IMR-90 (cell line): ENCODE data around the gene EPS15. TPM values are rescaled to one million over a fixed set of nuclear protein-coding genes. Genes with fewer than 3 reads are reported as not detected.

Experiments used
- ATAC-seq: fragments of 200-7000 bp; cut with Tn5 transposase; 2 replicates; pipeline ENCODE4 v1.9.1; 2020; ENCODE audit warnings: low read depth, mild to moderate bottlenecking, moderate library complexity
- BruUV-seq: library from RNA; stranded (reverse); fragments of 400-500 nt; replicated peaks from 2 replicates; lab custom pipeline; 2021; lab: Mats Ljungman, UMichigan
- CTCF ChIA-PET: fragments of 300-600 bp; formaldehyde crosslinking; extraction: SDS; loops from one replicate; lab custom pipeline; 2021; ENCODE audit warnings: antibody characterized with exemption; lab: Yijun Ruan, JAX
- POLR2A ChIA-PET: fragments of 300-600 bp; sonication (Branson Sonifier 250); formaldehyde crosslinking; loops from one replicate; lab custom pipeline; 2022; ENCODE audit warnings: antibody characterized with exemption; ENCODE audit not compliant: unreplicated experiment; lab: Charles Lee
- DNase-seq: peaks from one replicate; pipeline ENCODE4 v3.0.0; 2013
- H2AFZ ChIP-seq: replicated peaks from 2 replicates; pipeline ENCODE3; 2013; ENCODE audit warnings: low read length, mild to moderate bottlenecking; ENCODE audit not compliant: poor library complexity
- H2AK5ac ChIP-seq: 2 replicates; pipeline ENCODE4 v1.6.1; 2013; ENCODE audit warnings: low read depth, low read length, inconsistent platforms
- H2AK9ac ChIP-seq: replicated peaks from 2 replicates; pipeline ENCODE3; 2013; ENCODE audit warnings: mild to moderate bottlenecking, low read depth, low read length, moderate library complexity; ENCODE audit not compliant: poor library complexity
- H2BK120ac ChIP-seq: 2 replicates; pipeline ENCODE4 v1.6.1; 2013; ENCODE audit warnings: low read depth, low read length, inconsistent platforms
- H2BK15ac ChIP-seq: 3 replicates; pipeline ENCODE4 v1.6.1; 2013; ENCODE audit warnings: low read depth, low read length, inconsistent platforms
- H2BK20ac ChIP-seq: 2 replicates; pipeline ENCODE4 v1.6.1; 2013; ENCODE audit warnings: low read depth, mild to moderate bottlenecking, inconsistent platforms, low read length, moderate library complexity
- H2BK5ac ChIP-seq: 2 replicates; pipeline ENCODE4 v1.6.1; 2013; ENCODE audit warnings: mild to moderate bottlenecking, low read depth, low read length, inconsistent platforms; ENCODE audit not compliant: poor library complexity, severe bottlenecking
- H3K14ac ChIP-seq: replicated peaks from 2 replicates; pipeline ENCODE4 v1.6.1; 2013; ENCODE audit warnings: low read depth, low read length, inconsistent platforms
- H3K18ac ChIP-seq: 2 replicates; pipeline ENCODE4 v1.6.1; 2013; ENCODE audit warnings: low read depth, low read length, control low read depth
- H3K23ac ChIP-seq: 2 replicates; pipeline ENCODE4 v1.6.1; 2013; ENCODE audit warnings: low read depth, low read length, inconsistent platforms
- H3K27ac ChIP-seq: 2 replicates; pipeline ENCODE4 v1.5.1; 2013; ENCODE audit warnings: mild to moderate bottlenecking, control low read depth, low read length; ENCODE audit not compliant: insufficient read depth
- H3K27me3 ChIP-seq: 2 replicates; pipeline ENCODE4 v1.6.1; 2013; ENCODE audit warnings: low read length; ENCODE audit not compliant: control insufficient read depth, insufficient read depth
- H3K36me3 ChIP-seq: 2 replicates; pipeline ENCODE4 v1.6.1; 2013; ENCODE audit warnings: low read length, mixed read lengths; ENCODE audit not compliant: control insufficient read depth, insufficient read depth
- H3K4ac ChIP-seq: 2 replicates; pipeline ENCODE4 v1.6.1; 2013; ENCODE audit warnings: low read depth, low read length, inconsistent platforms
- H3K4me1 ChIP-seq: 2 replicates; pipeline ENCODE4 v1.6.1; 2013; ENCODE audit warnings: low read length, mixed read lengths; ENCODE audit not compliant: control insufficient read depth, insufficient read depth
- H3K4me2 ChIP-seq: 2 replicates; pipeline ENCODE4 v1.6.1; 2013; ENCODE audit warnings: low read depth, mild to moderate bottlenecking, control low read depth, low read length, moderate library complexity
- H3K4me3 ChIP-seq: 2 replicates; pipeline ENCODE4 v1.5.1; 2013; ENCODE audit warnings: low read depth, mild to moderate bottlenecking, control low read depth, low read length, moderate library complexity; ENCODE audit not compliant: insufficient read depth
- H3K56ac ChIP-seq: 2 replicates; pipeline ENCODE4 v1.6.1; 2013; ENCODE audit warnings: low read length, inconsistent platforms; ENCODE audit not compliant: insufficient read depth; ENCODE audit errors: extremely low read depth
- H3K79me1 ChIP-seq, 2 experiments: 2 replicates each; pipeline ENCODE4 v1.6.1; 2013; ENCODE audit warnings: low read length in 2 of 2, inconsistent platforms in 1 of 2, low read depth in 1 of 2
- H3K9ac ChIP-seq: 2 replicates; pipeline ENCODE4 v1.6.1; 2013; ENCODE audit warnings: low read depth, low read length, control low read depth
- H3K9me1 ChIP-seq: 2 replicates; pipeline ENCODE4 v1.6.1; 2013; ENCODE audit warnings: low read length, inconsistent platforms; ENCODE audit not compliant: insufficient read depth
- H3K9me3 ChIP-seq: 2 replicates; pipeline ENCODE4 v1.6.1; 2013; ENCODE audit warnings: low read length; ENCODE audit not compliant: control insufficient read depth, insufficient read depth
- H4K20me1 ChIP-seq: 2 replicates; pipeline ENCODE4 v1.6.1; 2013; ENCODE audit warnings: low read length, inconsistent platforms; ENCODE audit not compliant: insufficient read depth
- H4K5ac ChIP-seq: 2 replicates; pipeline ENCODE4 v1.6.1; 2013; ENCODE audit warnings: mild to moderate bottlenecking, low read depth, low read length, control low read depth
- H4K8ac ChIP-seq, 2 experiments: 2 replicates each; pipeline ENCODE4 v1.6.1; 2013; ENCODE audit warnings: low read depth in 2 of 2, low read length in 2 of 2, control low read depth in 1 of 2, inconsistent platforms in 1 of 2
- H4K91ac ChIP-seq: 2 replicates; pipeline ENCODE4 v1.6.1; 2013; ENCODE audit warnings: low read depth, low read length, inconsistent platforms; ENCODE audit not compliant: insufficient read depth
- BHLHE40 ChIP-seq: fragments of 150-350 bp; IDR thresholded peaks from 2 replicates; pipeline ENCODE4 v1.6.1; 2016; ENCODE audit warnings: mild to moderate bottlenecking, low read depth, low read length
- CHD1 ChIP-seq: IDR thresholded peaks from 2 replicates; pipeline ENCODE4 v1.6.1; 2012; ENCODE audit warnings: low read depth, low read length, improper control_type of control experiment
- CTCF ChIP-seq: conservative IDR thresholded peaks from 2 replicates; pipeline ENCODE4 v1.5.1; 2012; ENCODE audit warnings: mild to moderate bottlenecking, low read depth, low read length, improper control_type of control experiment
- FOS ChIP-seq: fragments of 150-350 bp; IDR thresholded peaks from 2 replicates; pipeline ENCODE4 v1.6.1; 2016; ENCODE audit warnings: low read depth, low read length
- MAFK ChIP-seq: IDR thresholded peaks from 2 replicates; pipeline ENCODE4 v1.6.1; 2012; ENCODE audit warnings: low read depth, low read length, improper control_type of control experiment
- MAZ ChIP-seq: IDR thresholded peaks from 2 replicates; pipeline ENCODE4 v1.6.1; 2012; ENCODE audit warnings: low read depth, mild to moderate bottlenecking, low read length, improper control_type of control experiment, moderate library complexity, borderline replicate concordance
- MXI1 ChIP-seq: IDR thresholded peaks from 2 replicates; pipeline ENCODE4 v1.6.1; 2012; ENCODE audit warnings: low read depth, mild to moderate bottlenecking, low read length, moderate library complexity, borderline replicate concordance
- NFE2L2 ChIP-seq: fragments of 150-350 bp; IDR thresholded peaks from 2 replicates; pipeline ENCODE4 v1.6.1; 2016; ENCODE audit warnings: low read depth, mild to moderate bottlenecking, low read length
- POLR2A ChIP-seq: IDR thresholded peaks from 2 replicates; pipeline ENCODE4 v1.6.1; 2012; ENCODE audit warnings: mild to moderate bottlenecking, low read depth, low read length
- RAD21 ChIP-seq: IDR thresholded peaks from 2 replicates; pipeline ENCODE4 v1.6.1; 2012; ENCODE audit warnings: low read length, improper control_type of control experiment
- RCOR1 ChIP-seq: IDR thresholded peaks from 2 replicates; pipeline ENCODE4 v1.6.1; 2012; ENCODE audit warnings: mild to moderate bottlenecking, low read length, improper control_type of control experiment; ENCODE audit not compliant: insufficient replicate concordance
- RFX5 ChIP-seq: IDR thresholded peaks from 2 replicates; pipeline ENCODE4 v1.8.0; 2012; ENCODE audit warnings: low read depth, mild to moderate bottlenecking, low read length, moderate library complexity
- SMC3 ChIP-seq: fragments of 150-350 bp; IDR thresholded peaks from 2 replicates; pipeline ENCODE4 v1.6.1; 2016; ENCODE audit warnings: low read depth, mild to moderate bottlenecking, antibody characterized with exemption, low read length, moderate library complexity
- WGBS, 2 experiments: methylation state at CpG; one replicate each; pipeline versions ENCODE4 v1.1.5 to v1.1.7; 2013; ENCODE audit warnings: missing lambda C conversion rate in 2 of 2; ENCODE audit not compliant: insufficient read length in 1 of 2; ENCODE audit errors: extremely low coverage in 2 of 2; 5-methylcytosine and 5-hydroxymethylcytosine counted together
- dilution Hi-C: fragments of 300-500 bp; cut with HindIII; formaldehyde crosslinking; loops from one replicate; pipeline ENCODE4 v1.14.3; 2018; ENCODE audit warnings: low sequenced_read_pairs; ENCODE audit not compliant: unreplicated experiment
- in situ Hi-C: fragments of 300-500 bp; cut with MboI; formaldehyde crosslinking; loops from 3 replicates; pipeline ENCODE4 v1.14.3; 2019; ENCODE audit warnings: low sequenced_read_pairs, inconsistent platforms, mixed read lengths
- intact Hi-C: fragments of 100-400 bp; cut with micrococcal nuclease; formaldehyde crosslinking; loops from 2 replicates; pipeline ENCODE4 v1.10.0; 2022
- polyA plus RNA-seq, 3 experiments: library from polyadenylated mRNA; depleted of rRNA; stranded (reverse); fragments of >200 nt; gene quantifications; 2 replicates each; pipeline ENCODE4 v1.2.3, GENCODE V29; 2012; ENCODE audit warnings: low replicate concordance in 1 of 3
- total RNA-seq: library from RNA; depleted of rRNA; stranded (reverse); fragments of >200 nt; gene quantifications from 2 replicates; pipeline ENCODE4 v1.2.3, GENCODE V29; 2012

Gene EPS15
- total and polyA plus RNA-seq, 2 of the 4 experiments (the other 2 are of a cell fraction) = 17.6 to 38.0 TPM

GRCh38 chr1:51342591-51343206 is 176.4 kb downstream of the EPS15 start:
- Histone ChIP-seq H3K14ac (no peak overlapping the region), H4K8ac (no peak overlapping the region), H2BK120ac (no peak overlapping the region), H3K4me1 (no peaks in the 10 kb centered on the region; the same call in 1 of the 2 replicates), H2BK15ac (no peak overlapping the region), H4K91ac (no peak overlapping the region), H2BK5ac (no peak overlapping the region), H3K9ac (no peak overlapping the region), H3K23ac (no peak overlapping the region), H2BK20ac (no peak overlapping the region), H3K27ac (no peak overlapping the region), H3K27me3 (peaks cover 41% of the 10 kb centered on the region), H3K79me1 (no peaks in the 10 kb centered on the region), H3K36me3 (no peaks in the 10 kb centered on the region), H4K20me1 (no peaks in the 10 kb centered on the region), H3K18ac (no peak overlapping the region), H3K4me3 (no peak overlapping the region), H2AK5ac (no peak overlapping the region), H4K5ac (no peak overlapping the region), H2AK9ac (no peak overlapping the region), H3K9me3 (no peaks in the 10 kb centered on the region), H2AFZ (no peak overlapping the region), H3K4ac (no peak overlapping the region), H3K56ac (no peak overlapping the region), H3K9me1 (no peaks in the 10 kb centered on the region), H3K4me2 (no peak overlapping the region)
- 78% methylated on average over 4 of the region's 9 CpGs; no CpG with 5 or more reads in 1 of the 2 experiments for WGBS, 2 experiments
- no peak for ATAC-seq
- intact Hi-C loops (no loop called here), in situ Hi-C loops (no loop called here), dilution Hi-C loops (no loop called here)
- no peak for DNase-seq
- POLR2A ChIA-PET = no interaction called here
- CTCF ChIA-PET = no interaction called here
- BruUV-seq = no TSS peak
- TF ChIP-seq FOS (no peak), SMC3 (no peak), CTCF (no peak), MAZ (no peak), MAFK (no peak), BHLHE40 (no peak), CHD1 (no peak), MXI1 (no peak), POLR2A (no peak), RFX5 (no peak), RCOR1 (no peak), RAD21 (no peak), NFE2L2 (no peak)
